GM12891 (cell line): Measurements from ENCODE around the gene A1CF. TPM values are rescaled to one million over a fixed set of nuclear protein-coding genes. Genes with fewer than 3 reads are reported as not detected.
"Not testable (repeated sequence)": the region's sequence is repeated elsewhere in the genome, so short reads cannot be mapped to it uniquely, and the experiment has no call there.

Experiments used
- DNase-seq: peaks from one replicate; pipeline ENCODE4 v3.0.0; 2011; ENCODE audit warnings: low spot score; ENCODE audit not compliant: insufficient read length
- FAIRE-seq: peaks from 2 replicates; lab custom pipeline; 2011; peaks lifted over from hg19 to GRCh38; lab: Jason Lieb, UNC
- PAX5 ChIP-seq: IDR thresholded peaks from 2 replicates; pipeline ENCODE4 v1.6.1; 2011; ENCODE audit warnings: low read length, moderate library complexity, mild to moderate bottlenecking; ENCODE audit not compliant: insufficient read depth, severe bottlenecking
- POLR2A ChIP-seq: IDR thresholded peaks from 2 replicates; pipeline ENCODE4 v1.6.1; 2011; ENCODE audit warnings: low read depth, low read length, control low read depth
- POLR2AphosphoS5 ChIP-seq: IDR thresholded peaks from 2 replicates; pipeline ENCODE4 v1.6.1; 2011; ENCODE audit warnings: low read depth, low read length, control low read depth
- POU2F2 ChIP-seq: IDR thresholded peaks from 2 replicates; pipeline ENCODE4 v1.6.1; 2011; ENCODE audit warnings: low read depth, mild to moderate bottlenecking, control low read depth, low read length, moderate library complexity
- SPI1 ChIP-seq: IDR thresholded peaks from 2 replicates; pipeline ENCODE4 v1.6.1; 2011; ENCODE audit warnings: low read depth, low read length, control low read depth
- TAF1 ChIP-seq: IDR thresholded peaks from 2 replicates; pipeline ENCODE4 v1.6.1; 2011; ENCODE audit warnings: low read depth, low read length, control low read depth
- polyA plus RNA-seq: library from polyadenylated mRNA; unstranded; fragments of >200 nt; gene quantifications from one replicate; pipeline ENCODE4 v1.2.1, GENCODE V29; 2012; ENCODE audit warnings: low read depth, missing spikeins, inconsistent platforms; ENCODE audit not compliant: missing spikeins

A1CF gene, protein sequence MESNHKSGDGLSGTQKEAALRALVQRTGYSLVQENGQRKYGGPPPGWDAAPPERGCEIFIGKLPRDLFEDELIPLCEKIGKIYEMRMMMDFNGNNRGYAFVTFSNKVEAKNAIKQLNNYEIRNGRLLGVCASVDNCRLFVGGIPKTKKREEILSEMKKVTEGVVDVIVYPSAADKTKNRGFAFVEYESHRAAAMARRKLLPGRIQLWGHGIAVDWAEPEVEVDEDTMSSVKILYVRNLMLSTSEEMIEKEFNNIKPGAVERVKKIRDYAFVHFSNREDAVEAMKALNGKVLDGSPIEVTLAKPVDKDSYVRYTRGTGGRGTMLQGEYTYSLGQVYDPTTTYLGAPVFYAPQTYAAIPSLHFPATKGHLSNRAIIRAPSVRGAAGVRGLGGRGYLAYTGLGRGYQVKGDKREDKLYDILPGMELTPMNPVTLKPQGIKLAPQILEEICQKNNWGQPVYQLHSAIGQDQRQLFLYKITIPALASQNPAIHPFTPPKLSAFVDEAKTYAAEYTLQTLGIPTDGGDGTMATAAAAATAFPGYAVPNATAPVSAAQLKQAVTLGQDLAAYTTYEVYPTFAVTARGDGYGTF
- not detected for polyA plus RNA-seq

DNA sequence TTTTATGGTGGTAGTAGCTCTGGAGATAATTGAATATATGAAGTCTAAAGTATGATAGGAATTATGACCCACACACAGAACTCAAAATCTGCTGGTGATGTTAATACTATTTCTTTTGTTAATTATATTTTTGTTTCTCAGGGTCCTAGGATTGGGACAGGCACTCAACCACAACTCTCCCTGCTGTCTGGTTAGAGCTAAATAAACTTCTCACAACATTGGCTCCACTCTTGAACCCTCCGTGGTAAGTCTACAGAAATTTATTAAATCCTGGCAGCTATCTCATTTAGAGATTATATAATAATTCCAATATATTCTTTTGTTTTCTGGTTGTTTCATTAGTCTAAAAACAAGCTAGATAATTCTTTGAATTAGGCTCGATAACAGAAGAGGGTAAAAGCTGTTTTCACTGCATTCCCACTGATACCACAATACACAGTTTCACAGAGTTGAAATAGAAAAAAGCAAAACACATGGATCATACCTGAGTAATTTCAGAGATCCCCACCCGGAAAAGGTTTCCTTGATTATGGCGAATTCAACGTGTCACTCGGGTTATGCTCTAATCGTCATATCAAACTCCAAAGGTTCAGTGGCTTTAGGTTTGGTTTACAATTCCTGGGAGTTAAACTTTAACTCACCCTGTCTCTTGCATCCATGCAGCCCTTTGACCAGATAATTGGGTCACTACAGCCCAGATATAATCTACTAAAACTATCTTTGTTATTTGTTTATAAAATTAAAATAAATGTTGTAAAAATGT, at the start of gene A1CF:
A1CF (minus strand) TSS at position 531 of the 763 bp plus-strand sequence. CDS start 25,687 bp downstream, outside the sequence.
- DNase-seq: no peak
- TF ChIP-seq SPI1 (no peak), POLR2AphosphoS5 (no peak), TAF1 (no peak), POU2F2 (no peak), POLR2A (no peak), PAX5 (no peak)
- no peak for FAIRE-seq

DNA sequence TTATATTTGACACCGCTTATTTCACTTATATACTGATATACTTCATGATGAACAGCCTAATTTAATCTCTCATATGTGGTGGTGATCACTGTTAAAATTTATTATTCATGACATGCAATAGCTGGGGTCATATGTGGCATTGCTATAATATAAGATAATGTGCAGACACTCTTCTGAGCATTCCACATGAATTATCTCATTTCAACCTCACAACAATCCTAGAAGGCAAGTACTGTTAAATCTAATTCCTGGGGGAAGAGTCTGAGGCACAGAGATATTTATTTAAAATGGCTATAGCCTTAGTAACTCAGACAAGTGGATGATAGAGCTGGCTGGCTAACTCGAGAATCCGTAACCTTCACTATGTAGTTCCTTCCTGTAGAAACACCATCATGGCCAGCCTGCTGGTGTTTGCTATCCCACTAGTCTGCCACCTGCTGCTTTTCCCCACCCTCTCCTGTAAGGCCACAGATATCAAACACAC, 46.6 kb upstream of the A1CF start:
- FAIRE-seq: no peak
- DNase-seq: no peak
- TF ChIP-seq TAF1: no peak
- no peak for TF ChIP-seq POLR2AphosphoS5
- TF ChIP-seq POU2F2: no peak
- no peak for TF ChIP-seq POLR2A
- no peak for TF ChIP-seq SPI1
- no peak for TF ChIP-seq PAX5

DNA sequence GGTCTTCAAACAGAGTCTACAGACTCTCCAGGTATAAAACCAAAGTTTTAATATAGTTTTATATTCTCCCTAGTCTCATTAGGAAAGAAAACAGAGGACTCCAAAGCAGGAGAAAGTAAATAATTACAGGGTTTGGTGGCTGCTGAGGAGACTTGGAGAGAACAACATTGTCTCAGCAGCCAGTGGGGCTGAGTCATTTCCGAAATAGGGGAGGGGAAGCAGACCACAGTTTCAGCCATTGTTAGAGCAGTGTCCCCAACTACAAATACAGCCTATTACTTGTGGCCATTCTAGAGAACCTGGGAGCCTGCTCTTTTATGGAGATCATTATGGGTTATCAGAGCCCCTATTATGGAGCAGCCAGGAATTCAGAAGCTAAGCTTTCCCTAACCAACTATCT, 44.2 kb upstream of the A1CF start:
- DNase-seq (no peak), FAIRE-seq (no peak)
- TF ChIP-seq SPI1: no peak

DNA sequence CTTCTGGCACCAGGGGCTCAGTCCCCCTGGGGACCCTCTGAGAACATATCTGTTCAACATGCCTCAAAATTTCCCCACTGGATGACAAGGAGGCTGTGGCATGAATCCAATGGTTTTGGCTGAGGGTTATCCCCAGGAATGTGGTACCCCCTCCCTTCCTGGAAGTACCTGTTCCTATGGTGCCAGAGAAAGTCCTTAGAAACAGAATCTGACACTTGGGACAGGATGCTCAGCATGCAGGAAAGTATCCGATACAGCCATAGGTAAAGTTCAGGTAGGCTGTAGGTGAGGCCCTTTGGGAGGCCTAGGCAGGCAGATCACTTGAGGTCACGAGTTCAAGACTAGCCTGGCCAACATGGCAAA, 42.7 kb upstream of the A1CF start:
- FAIRE-seq (no peak), DNase-seq (no peak)
- TF ChIP-seq POU2F2: no peak
- no peak for TF ChIP-seq SPI1
- no peak for TF ChIP-seq POLR2A
- TF ChIP-seq PAX5: no peak
- no peak for TF ChIP-seq POLR2AphosphoS5
- no peak for TF ChIP-seq TAF1

DNA sequence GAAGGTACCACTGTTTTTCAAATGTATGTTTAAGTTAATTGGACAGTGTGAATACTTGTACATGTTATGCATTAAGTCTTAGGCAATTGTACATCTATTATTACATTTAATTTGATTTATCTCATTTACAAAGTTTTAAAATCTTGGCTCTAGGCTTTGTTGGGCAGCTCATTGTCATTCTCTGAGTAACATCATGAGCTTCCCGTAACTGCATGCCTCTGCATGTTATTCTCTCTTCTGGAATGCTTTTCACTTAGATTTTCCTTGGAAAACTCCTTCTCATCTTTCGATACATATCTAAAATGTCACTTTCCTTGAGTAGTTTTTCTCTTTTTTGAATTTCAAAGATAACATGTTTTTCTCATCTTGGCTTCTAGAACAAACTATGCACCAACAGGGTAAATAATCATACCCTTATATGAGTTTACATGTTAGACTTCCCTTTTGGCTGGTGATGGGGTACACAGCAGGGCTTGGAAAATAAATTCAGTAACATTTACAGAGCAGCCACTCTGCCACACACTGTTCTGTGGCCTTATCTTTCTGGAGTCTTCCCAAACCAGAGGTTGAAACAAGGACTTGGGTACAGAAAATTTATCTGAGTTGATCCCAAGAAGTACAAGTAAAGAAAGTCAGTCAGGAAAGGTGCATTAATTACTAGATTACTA, 42.2 kb upstream of the A1CF start:
- DNase-seq (no peak), FAIRE-seq (no peak)
- TF ChIP-seq POLR2A (no peak), POU2F2 (no peak)

DNA sequence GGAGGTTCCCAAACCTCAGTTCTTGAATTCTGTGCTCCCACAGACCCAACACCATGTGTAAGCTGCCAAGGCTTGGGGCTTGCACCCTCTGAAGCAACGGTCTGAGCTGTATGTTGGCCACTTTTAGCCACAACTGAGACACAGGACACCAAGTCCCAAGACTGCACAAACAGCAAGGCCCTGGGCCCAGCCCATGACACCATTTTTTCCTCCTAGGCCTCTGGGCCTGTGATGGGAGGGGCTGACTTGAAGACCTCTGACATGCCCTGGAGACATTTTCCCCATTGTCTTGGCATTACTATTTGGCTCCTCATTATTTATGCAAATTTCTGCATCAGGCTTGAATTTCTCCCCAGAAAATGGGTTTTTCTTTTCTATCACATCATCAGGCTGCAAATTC, 38.0 kb upstream of the A1CF start:
- DNase-seq, FAIRE-seq: not testable (repeated sequence)

DNA sequence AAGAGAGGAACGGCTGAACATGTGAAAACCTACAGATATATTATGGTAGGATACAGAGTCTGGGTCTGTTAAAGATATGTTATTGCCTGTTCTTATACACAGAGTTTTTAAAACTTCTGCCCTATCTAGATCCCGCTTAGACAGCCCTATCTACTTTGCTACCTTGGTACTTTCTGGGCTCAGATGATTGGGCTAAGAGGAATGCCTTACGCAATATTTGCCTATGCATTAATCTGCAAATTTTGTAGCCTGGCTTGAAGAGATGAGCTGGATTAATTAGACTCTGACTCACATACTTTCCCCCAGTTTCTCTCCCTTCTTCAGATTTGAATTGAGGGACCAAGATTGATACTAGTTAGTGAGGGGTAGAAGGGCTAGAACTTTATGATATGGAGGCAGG, 33.6 kb upstream of the A1CF start:
- DNase-seq (no peak), FAIRE-seq (no peak)
- no peak for TF ChIP-seq TAF1
- TF ChIP-seq PAX5: no peak
- TF ChIP-seq POLR2A: no peak
- TF ChIP-seq POLR2AphosphoS5: no peak
- TF ChIP-seq SPI1: no peak
- TF ChIP-seq POU2F2: no peak

DNA sequence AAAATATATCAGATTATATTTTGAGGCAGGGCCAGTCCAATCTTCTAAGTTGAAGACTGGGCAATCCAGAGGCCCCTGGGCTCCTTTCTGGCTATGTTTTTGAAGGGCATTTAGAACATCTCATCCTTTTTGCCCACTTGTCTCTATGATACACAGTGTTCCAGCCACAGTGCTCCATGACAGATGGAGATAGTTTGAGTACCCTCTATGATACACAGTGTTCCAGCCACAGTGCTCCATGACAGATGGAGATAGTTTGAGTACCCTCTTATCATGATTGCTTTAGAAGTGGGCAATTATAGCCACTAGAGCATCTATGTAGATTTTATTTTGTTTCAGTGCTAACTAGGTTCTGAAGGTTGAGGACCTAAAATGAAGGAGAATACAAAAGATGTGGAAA, 33.1 kb upstream of the A1CF start:
- DNase-seq (no peak), FAIRE-seq (no peak)
- TF ChIP-seq PAX5 (no peak), POU2F2 (no peak), POLR2A (no peak), TAF1 (no peak), SPI1 (no peak), POLR2AphosphoS5 (no peak)

DNA sequence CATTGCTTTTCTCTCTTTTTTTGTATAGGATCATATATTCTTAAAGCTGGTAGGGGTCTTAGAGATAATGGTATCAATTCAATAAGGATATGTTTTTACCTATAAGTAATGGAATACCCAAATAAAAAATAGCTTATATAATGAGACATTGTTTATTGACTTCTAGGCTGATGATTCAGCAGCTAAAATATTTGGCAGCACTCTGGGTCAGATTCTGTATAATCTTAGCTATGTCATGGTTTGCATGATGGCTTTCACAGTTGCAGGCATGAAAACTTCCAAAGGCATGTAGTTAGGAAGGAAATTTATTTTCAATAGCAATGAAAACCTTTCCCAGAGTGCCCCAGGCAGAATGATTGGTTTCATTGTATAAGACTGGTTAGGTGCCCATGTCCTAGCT, 32.1 kb upstream of the A1CF start:
- FAIRE-seq: no peak
- no peak for TF ChIP-seq TAF1
- TF ChIP-seq PAX5: no peak
- no peak for TF ChIP-seq POU2F2
- no peak for TF ChIP-seq POLR2AphosphoS5
- no peak for TF ChIP-seq POLR2A
- no peak for TF ChIP-seq SPI1
- DNase-seq: no peak
